DOHH2 (cell line): ENCODE results near the gene UQCRQ.

Experiments used
- CTCF ChIP-seq: fragments of 200-600 bp; sonication (generic); IDR thresholded peaks from one replicate; pipeline ENCODE4 v1.5.1; 2014; ENCODE audit warnings: antibody characterized with exemption, mild to moderate bottlenecking, low read depth, low read length; ENCODE audit not compliant: poor library complexity, severe bottlenecking
- EZH2phosphoT487 ChIP-seq: fragments of 200-600 bp; sonication (generic); IDR thresholded peaks from 2 replicates; pipeline ENCODE4 v1.6.1; 2017; ENCODE audit warnings: borderline replicate concordance, mild to moderate bottlenecking, antibody characterized with exemption, low read length, moderate library complexity, mixed read lengths

GRCh38 chr5:132853790-132854189 is 12.7 kb upstream of the UQCRQ start:
- TF ChIP-seq CTCF (no peak), EZH2phosphoT487 (no peak)
